ENCODE data around the gene DZIP1. TPM values are rescaled to one million over a fixed set of nuclear protein-coding genes. Genes with fewer than 3 reads are reported as not detected.

Gene DZIP1
- total RNA-seq, 1 experiment from 2014 or later, result 0.17 TPM

- H3K27me3 ChIP-seq (ENCODE audit: insufficient read depth, low read length), result no peaks in the 10 kb centered on the region
- ATAC-seq (no peak), DNase-seq (ENCODE audit: low read depth, low spot score) (no peak)
- H3K36me3 ChIP-seq (ENCODE audit: control insufficient read depth in 1 of 2, insufficient read depth in 2 of 2, low read length in 2 of 2), result no peaks in the 10 kb centered on the region
- no peak overlapping the region for H3K4me2 ChIP-seq (ENCODE audit: low read length)
- H3K4me1 ChIP-seq (ENCODE audit: control insufficient read depth in 1 of 2, insufficient read depth in 2 of 2, low read length in 2 of 2), result no peaks in the 10 kb centered on the region
- no peaks in the 10 kb centered on the region for H3K79me2 ChIP-seq (ENCODE audit: insufficient read depth, low read length)
- H4K20me1 ChIP-seq (ENCODE audit: insufficient read depth), result no peaks in the 10 kb centered on the region
- no peaks in the 10 kb centered on the region for H3K9me3 ChIP-seq (ENCODE audit: control insufficient read depth in 1 of 2, insufficient read depth in 1 of 2, low read depth in 1 of 2, low read length in 2 of 2)
- POLR2A ChIA-PET, result no interaction called here
- no peak overlapping the region for H3K27ac ChIP-seq (ENCODE audit: low read depth, low read length)
- intact Hi-C loops (cut with micrococcal nuclease), result no loop called here
- H2AFZ ChIP-seq (ENCODE audit: low read depth, low read length, poor library complexity, severe bottlenecking), result no peak overlapping the region
- no TSS peak for BruUV-seq (replicated peaks)
- RAD21 ChIA-PET (ENCODE audit: low non-redundant PET in 1 of 2, low total read pairs in 2 of 2, uncharacterized antibody in 2 of 2, unreplicated experiment in 2 of 2), result no interaction called here
- TF ChIP-seq REST (IDR thresholded peaks at IDR 0.05; ENCODE audit: low read depth), result no peak
- no peaks in the 10 kb centered on the region for H3K9me2 ChIP-seq (ENCODE audit: insufficient read depth)
- no peak overlapping the region for H3K9ac ChIP-seq (ENCODE audit: low read length)
- no peak overlapping the region for H3K4me3 ChIP-seq (replicated peaks in 1 of 2; ENCODE audit: low read depth in 1 of 2, low read length in 2 of 2)
- CTCF ChIA-PET, result interaction anchor here (0.7 to 1.3 kb wide), 2 partner anchors 17 to 20 kb away, joined by 4 to 5 read pairs; no protein-coding TSS in a partner anchor
These were observed 439 bp downstream of the DZIP1 start for GRCh38 chr13:95643936-95644598.

- Histone ChIP-seq H4K20me1 (ENCODE audit: insufficient read depth) (no peaks in the 10 kb centered on the region), H3K27ac (ENCODE audit: low read depth, low read length) (no peak overlapping the region), H2AFZ (ENCODE audit: low read depth, low read length, poor library complexity, severe bottlenecking) (no peak overlapping the region), H3K4me1 (ENCODE audit: control insufficient read depth in 1 of 2, insufficient read depth in 2 of 2, low read length in 2 of 2) (no peaks in the 10 kb centered on the region), H3K9me2 (ENCODE audit: insufficient read depth) (no peaks in the 10 kb centered on the region), H3K4me2 (ENCODE audit: low read length) (no peak overlapping the region), H3K4me3 (replicated peaks in 1 of 2; ENCODE audit: low read depth in 1 of 2, low read length in 2 of 2) (no peak overlapping the region), H3K9ac (ENCODE audit: low read length) (no peak overlapping the region), H3K79me2 (ENCODE audit: insufficient read depth, low read length) (no peaks in the 10 kb centered on the region), H3K9me3 (ENCODE audit: control insufficient read depth in 1 of 2, insufficient read depth in 1 of 2, low read depth in 1 of 2, low read length in 2 of 2) (no peaks in the 10 kb centered on the region), H3K27me3 (ENCODE audit: insufficient read depth, low read length) (no peaks in the 10 kb centered on the region), H3K36me3 (ENCODE audit: control insufficient read depth in 1 of 2, insufficient read depth in 2 of 2, low read length in 2 of 2) (no peaks in the 10 kb centered on the region)
- DNase-seq (ENCODE audit: low read depth, low spot score) (no peak), ATAC-seq (no peak)
- intact Hi-C loops (cut with micrococcal nuclease), result no loop called here
- RAD21 ChIA-PET (ENCODE audit: low non-redundant PET in 1 of 2, low total read pairs in 2 of 2, uncharacterized antibody in 2 of 2, unreplicated experiment in 2 of 2), result no interaction called here
- POLR2A ChIA-PET, result no interaction called here
- no TSS peak for BruUV-seq (replicated peaks)
- CTCF ChIA-PET, result no interaction called here
- no peak for TF ChIP-seq JUND (IDR thresholded peaks at IDR 0.05)
These were observed 953 bp downstream of the DZIP1 start for GRCh38 chr13:95643571-95643935.

Measured in HCT116 (cell line).